HG03135 (cell line): ENCODE data around the gene IQSEC1.

Experiments
- ATAC-seq: cut with Tn5 transposase; IDR thresholded peaks from one replicate; pipeline ENCODE4 v1.9.1; 2021; ENCODE audit warnings: mild to moderate bottlenecking, moderate library complexity; ENCODE audit not compliant: unreplicated experiment

IQSEC1 gene

DNA sequence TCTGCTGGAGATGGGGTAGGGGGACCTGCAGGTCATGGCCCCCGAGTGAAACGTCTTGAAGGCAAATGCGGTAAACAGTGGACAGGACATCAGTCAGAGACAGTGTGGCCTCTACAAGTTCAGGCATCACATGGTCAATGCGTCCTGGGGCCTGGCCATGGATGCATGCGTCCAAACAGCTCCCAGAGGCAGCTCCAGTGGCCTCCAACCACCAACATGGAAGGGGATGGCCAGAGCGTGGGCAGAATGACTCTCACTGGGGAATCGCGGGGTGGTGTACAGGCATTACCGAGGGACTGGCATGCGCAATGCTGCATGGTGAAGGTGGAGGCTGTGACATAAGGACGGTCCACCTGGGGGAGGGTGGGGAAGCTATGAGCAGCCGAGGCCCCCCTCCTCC is 35.6 kb upstream of the IQSEC1 start:
- ATAC-seq = no peak

- ATAC-seq = no peak
Measured at GRCh38 chr3:13107661-13108060, 34.4 kb upstream of the IQSEC1 start.

GRCh38 chr3:13106308-13107001 is 33.2 kb upstream of the IQSEC1 start:
- ATAC-seq = no peak

DNA sequence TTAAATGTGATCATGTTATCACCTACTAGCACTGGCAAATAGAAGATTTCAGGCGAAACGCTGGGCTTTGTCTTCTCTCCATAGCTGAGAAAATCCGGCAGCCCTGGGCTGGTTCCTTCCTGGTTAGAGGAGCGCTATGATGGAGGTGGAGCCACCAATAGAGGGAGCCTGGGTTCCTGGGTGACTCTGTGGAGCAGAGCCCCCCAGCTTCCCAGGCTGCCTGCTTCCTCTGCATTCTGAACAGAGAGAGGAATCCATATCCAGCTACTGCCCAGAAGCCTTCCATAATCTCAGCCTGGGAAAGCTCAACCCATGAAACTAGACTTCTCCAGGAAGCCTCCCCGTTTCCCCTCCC is 32.6 kb upstream of the IQSEC1 start:
- ATAC-seq = no peak

- no peak for ATAC-seq
Measured at GRCh38 chr3:13105181-13105895, 32.1 kb upstream of the IQSEC1 start.

- no peak for ATAC-seq
Measured at GRCh38 chr3:13104511-13104910, 31.3 kb upstream of the IQSEC1 start.

GRCh38 chr3:13103416-13104058 is 30.3 kb upstream of the IQSEC1 start:
- ATAC-seq = no peak

- ATAC-seq = no peak
Measured at GRCh38 chr3:13102386-13103345, 29.4 kb upstream of the IQSEC1 start.

DNA sequence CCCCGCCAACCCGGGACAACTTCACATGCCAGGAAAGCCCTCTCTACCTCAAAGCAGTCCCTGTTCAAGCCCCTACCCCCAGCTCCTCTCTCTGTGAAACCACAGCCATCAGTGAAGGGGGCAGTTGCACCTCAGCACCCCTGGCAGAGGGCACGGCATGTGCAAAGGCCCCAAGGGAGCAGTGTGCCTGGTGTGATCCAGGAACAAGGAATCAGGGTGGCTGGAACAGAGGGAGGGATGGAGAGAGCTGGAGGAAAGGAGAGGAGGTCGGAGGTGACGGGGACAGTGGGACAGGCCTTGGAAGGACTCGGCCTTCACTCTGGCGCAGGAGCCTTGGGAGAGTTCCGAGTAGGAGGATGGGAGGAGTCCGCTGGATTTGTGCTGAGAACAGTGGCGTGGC is 26.5 kb upstream of the IQSEC1 start:
- ATAC-seq = no peak

DNA sequence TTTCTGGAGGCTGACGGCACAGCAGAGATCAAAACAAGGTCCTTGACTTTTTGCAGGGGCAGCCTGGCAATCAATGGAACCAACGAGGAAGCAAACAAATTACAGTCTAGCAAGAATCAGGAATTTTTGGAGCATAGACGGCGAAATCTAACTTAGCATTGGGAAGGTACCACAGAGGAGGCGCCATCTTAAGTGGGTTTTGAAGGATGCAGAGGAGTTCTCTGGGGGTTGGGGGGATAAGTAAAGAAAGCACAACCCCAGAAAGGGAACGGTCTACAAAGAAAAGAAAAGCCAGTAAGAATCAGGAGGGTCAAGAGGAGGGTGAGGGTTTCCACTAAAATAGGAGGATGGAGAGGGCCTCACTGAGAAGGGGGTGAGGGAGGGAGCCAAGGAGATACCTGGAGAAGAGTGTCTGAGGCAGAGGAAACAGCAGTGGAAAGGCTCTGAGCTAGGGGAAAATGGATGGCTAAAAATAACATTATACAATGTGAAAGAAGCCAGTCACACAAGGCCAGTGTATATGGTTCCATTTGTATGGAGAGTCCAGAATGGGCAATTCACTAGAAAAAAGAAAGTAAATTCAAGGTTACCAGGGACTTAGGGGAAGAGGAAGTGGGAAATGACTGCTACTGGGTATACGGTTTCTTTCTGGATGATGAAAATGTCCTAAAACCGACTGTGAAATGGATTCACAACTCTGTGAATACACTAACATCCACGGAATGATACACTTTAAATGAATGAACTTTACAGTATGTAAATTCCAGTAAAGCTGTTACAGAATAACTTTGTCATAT is 25.2 kb upstream of the IQSEC1 start:
- ATAC-seq = no peak

GRCh38 chr3:13096356-13096755 is 23.1 kb upstream of the IQSEC1 start:
- ATAC-seq = no peak

DNA sequence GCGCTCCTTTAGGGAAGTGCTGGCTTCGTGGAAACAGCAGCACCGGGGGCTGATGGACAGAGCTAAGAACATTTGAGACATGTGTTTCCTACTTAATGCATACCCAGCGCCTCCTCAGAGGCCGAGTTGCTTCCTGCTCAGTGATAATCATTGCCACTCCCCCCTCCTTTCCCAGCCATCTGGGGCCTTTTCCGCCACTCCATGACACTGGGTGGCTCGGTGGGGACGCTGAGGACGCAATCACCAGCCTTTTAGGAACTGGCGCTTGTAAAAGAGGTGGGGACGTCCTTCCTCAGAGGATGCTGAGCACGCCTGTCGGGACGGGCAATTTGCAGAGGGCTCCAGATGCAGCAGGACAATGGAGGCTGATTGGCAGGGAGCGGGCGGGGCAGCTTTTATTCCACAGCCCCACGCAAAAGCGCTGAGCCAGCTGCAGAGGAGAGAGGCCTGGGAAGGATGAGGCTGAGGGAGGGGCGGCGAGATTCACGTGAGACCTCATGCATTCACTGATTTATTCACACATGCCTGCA is 22.2 kb upstream of the IQSEC1 start:
- no peak for ATAC-seq

- ATAC-seq = no peak
Measured at GRCh38 chr3:13093687-13094086, 20.5 kb upstream of the IQSEC1 start.

- ATAC-seq = no peak
Measured at GRCh38 chr3:13092621-13093617, 19.7 kb upstream of the IQSEC1 start.

DNA sequence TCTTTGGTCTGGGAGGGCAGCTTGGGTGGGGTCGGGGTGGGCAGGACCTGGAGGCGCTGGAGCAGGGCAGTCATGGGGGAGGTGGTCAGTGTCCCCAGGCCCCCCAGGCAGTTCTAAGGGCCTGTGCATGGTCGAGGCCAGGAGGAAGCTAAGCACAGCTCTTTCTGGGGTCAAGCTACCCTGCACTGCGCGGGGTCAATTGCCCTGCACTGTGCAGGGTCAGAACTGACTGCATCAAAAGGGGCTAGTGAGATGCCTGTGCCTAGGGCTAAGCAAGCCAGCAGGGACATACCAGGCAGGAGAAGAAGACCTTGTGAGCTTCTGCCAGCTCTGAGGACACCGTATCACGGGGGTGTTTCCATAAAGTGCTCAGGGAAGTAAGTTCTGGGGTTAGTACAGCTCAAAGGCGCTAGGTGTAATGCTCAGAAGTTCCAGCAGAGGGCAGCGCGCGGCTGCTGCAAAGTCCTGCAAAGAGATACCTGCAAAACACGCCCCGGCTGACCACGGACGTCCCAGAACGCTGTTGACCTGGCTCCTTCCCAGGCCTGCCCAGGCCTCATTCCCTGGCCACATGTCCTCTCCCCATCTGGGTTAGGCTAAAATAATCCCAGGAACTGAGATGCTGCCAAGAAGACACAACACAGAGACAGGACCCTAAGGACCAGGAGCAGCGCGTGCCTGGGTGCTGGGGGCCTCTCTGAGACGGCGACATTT is 18.8 kb upstream of the IQSEC1 start:
- peak; percentile 61 for ATAC-seq

DNA sequence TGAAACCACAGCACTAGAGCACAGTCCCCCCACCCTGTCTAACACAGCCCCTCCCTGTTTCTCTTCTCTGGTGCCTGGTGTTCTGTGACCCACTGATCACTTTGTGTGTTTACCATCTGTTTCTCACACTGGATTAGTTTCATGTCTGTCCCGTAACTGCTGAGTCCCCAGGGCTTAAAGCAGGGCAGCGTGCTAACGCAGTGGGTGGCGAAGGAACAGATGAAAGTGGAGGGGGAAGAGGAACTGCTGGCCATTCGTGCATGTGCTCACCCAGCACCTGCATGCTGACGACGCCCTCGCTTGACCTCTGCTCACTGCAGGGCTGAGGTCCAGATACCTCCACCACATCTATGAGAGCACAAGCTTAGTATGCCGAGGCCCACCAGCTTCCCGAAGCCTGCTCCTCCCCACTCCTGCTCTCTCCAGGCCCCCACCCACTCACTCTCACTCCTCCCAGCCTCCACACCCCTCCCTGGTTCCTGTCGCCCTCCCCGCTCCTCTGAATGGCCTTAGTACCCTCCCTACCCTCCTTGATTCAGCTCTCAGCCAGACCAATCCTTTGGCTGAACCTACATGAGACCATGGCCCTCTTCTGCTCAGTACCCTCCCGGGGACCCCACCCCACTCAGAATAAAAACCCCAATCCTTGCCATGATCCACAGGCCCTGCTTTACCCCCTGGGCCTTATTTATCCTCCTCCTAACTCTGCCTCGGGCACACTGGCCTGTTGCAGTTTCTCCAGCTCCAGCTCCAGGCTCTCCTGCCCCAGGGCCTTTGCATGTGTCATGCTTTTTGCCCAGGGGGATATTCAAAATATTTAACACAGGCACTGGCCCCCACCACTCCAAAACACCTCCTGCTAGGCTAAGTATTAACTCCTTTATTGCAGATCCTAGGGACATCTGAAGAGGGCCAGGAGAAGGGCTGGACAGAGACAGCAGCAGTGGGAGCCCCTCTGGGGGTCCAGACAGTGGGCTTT is 15.1 kb upstream of the IQSEC1 start:
- ATAC-seq = no peak
